Measurements from ENCODE around the gene LENG1.

LENG1 gene

GRCh38 chr19:54159352-54160181 lies at the start of gene LENG1 (continued):
- TF ChIP-seq ZNF23 (tag by site-specific recombination; IDR thresholded peaks at IDR 0.05; ENCODE audit: borderline replicate concordance) (no peak), ZNF488 (tag by site-specific recombination; IDR thresholded peaks at IDR 0.05) (no peak), ZNF223 (tag by site-specific recombination; IDR thresholded peaks at IDR 0.05) (no peak), EGR2 (tag by site-specific recombination; IDR thresholded peaks at IDR 0.05; ENCODE audit: low read depth) (peak; percentile 63), ZNF549 (tag by site-specific recombination; IDR thresholded peaks at IDR 0.05) (no peak), ZNF621 (tag by site-specific recombination; IDR thresholded peaks at IDR 0.05) (no peak), TCF7L2 (IDR thresholded peaks at IDR 0.05; ENCODE audit: borderline replicate concordance, low read depth, low read length) (no peak), ZNF843 (tag by site-specific recombination; IDR thresholded peaks at IDR 0.05) (no peak), ZNF423 (tag by site-specific recombination; IDR thresholded peaks at IDR 0.05) (no peak), ZNF335 (tag by site-specific recombination; conservative IDR thresholded peaks at IDR 0.05) (peak; percentile 47), ZNF175 (tag by site-specific recombination; IDR thresholded peaks at IDR 0.05) (no peak), ZNF629 (tag by site-specific recombination; IDR thresholded peaks at IDR 0.05) (no peak), ZNF529 (tag by site-specific recombination; IDR thresholded peaks at IDR 0.05; ENCODE audit: insufficient replicate concordance) (no peak), HOXC10 (CRISPR knock-in tag; IDR thresholded peaks at IDR 0.05) (0 out of 2 replicates have a peak, but pooled peaks have one; percentile 13), GLI4 (tag by site-specific recombination; IDR thresholded peaks at IDR 0.05) (no peak), ZBTB10 (tag by site-specific recombination; IDR thresholded peaks at IDR 0.05) (peak; percentile 65; the same call in 1 of the 2 replicates), ZFHX2 (tag by site-specific recombination; conservative IDR thresholded peaks at IDR 0.05) (peak; percentile 86), SP7 (tag by site-specific recombination; IDR thresholded peaks at IDR 0.05) (0 out of 2 replicates have a peak, but pooled peaks have one; percentile 24), ZNF26 (tag by site-specific recombination; IDR thresholded peaks at IDR 0.05) (no peak), ZNF350 (tag by site-specific recombination; IDR thresholded peaks at IDR 0.05) (no peak), ZNF274 (IDR thresholded peaks at IDR 0.05; ENCODE audit: low read length) (no peak), ZNF274 (tag by site-specific recombination; IDR thresholded peaks at IDR 0.05; ENCODE audit: borderline replicate concordance) (no peak), CTCF (tag by site-specific recombination; IDR thresholded peaks at IDR 0.05) (peak; percentile 90), KLF1 (tag by site-specific recombination; IDR thresholded peaks at IDR 0.05) (no peak), ZNF48 (tag by site-specific recombination; IDR thresholded peaks at IDR 0.05) (no peak), PATZ1 (tag by site-specific recombination; IDR thresholded peaks at IDR 0.05) (0 out of 2 replicates have a peak, but pooled peaks have one; percentile 27), ZNF169 (tag by site-specific recombination; IDR thresholded peaks at IDR 0.05) (no peak), ZBTB49 (tag by site-specific recombination; IDR thresholded peaks at IDR 0.05; ENCODE audit: low read depth) (no peak)
